SK-N-SH (cell line): ENCODE data around the gene PSME2. TPM values are rescaled to one million over a fixed set of nuclear protein-coding genes. Genes with fewer than 3 reads are reported as not detected.

ENCODE experiments used
- CTCF ChIA-PET: fragments of 300-600, 350-600 bp; formaldehyde crosslinking; extraction: SDS; loops from one replicate; lab custom pipeline; 2021; lab: Yijun Ruan, JAX
- POLR2A ChIA-PET: fragments of 350-600 bp; sonication (Branson Sonifier 250); formaldehyde crosslinking; extraction: SDS; loops from one replicate; lab custom pipeline; 2020; ENCODE audit warnings: antibody characterized with exemption, inconsistent platforms; lab: Yijun Ruan, JAX
- DNase-seq: peaks from one replicate; pipeline ENCODE4 v3.0.0; 2012
- H2AFZ ChIP-seq: fragments of 200-600 bp; sonication (generic); 2 replicates; pipeline ENCODE4 v1.8.1; 2016; ENCODE audit warnings: antibody characterized with exemption, mild to moderate bottlenecking, low read depth
- H3F3A ChIP-seq: fragments of 200-600 bp; sonication (generic); replicated peaks from 2 replicates; pipeline ENCODE3; 2016; ENCODE audit warnings: antibody characterized with exemption, mild to moderate bottlenecking; ENCODE audit not compliant: insufficient read depth
- H3K27ac ChIP-seq, 2 experiments: fragments of 200-500 bp in 1 of 2; fragments of 200-600 bp in 1 of 2; sonication (Bioruptor generic) in 1 of 2; sonication (generic), shearing (Covaris generic) in 1 of 2; 2 replicates each; pipeline versions ENCODE4 v1.5.1 to v1.6.1; 2014 to 2016; ENCODE audit warnings: low read depth in 2 of 2, inconsistent platforms in 1 of 2, low read length in 1 of 2, mild to moderate bottlenecking in 1 of 2, mixed read lengths in 1 of 2
- H3K27me3 ChIP-seq: fragments of 200-600 bp; sonication (generic), shearing (Covaris generic); 2 replicates; pipeline ENCODE4 v1.6.1; 2016; ENCODE audit warnings: mixed run types; ENCODE audit not compliant: insufficient read depth
- H3K36me3 ChIP-seq, 2 experiments: fragments of 200-500 bp in 1 of 2; fragments of 200-600 bp in 1 of 2; sonication (Bioruptor generic) in 1 of 2; sonication (generic) in 1 of 2; replicated peaks in 1 of 2; 2 replicates each; pipeline versions ENCODE3 to v1.5.1; 2014 to 2016; ENCODE audit warnings: low read length in 1 of 2, mild to moderate bottlenecking in 1 of 2; ENCODE audit not compliant: insufficient read depth in 2 of 2, control insufficient read depth in 1 of 2
- H3K4me1 ChIP-seq, 2 experiments: fragments of 200-500 bp in 1 of 2; fragments of 200-600 bp in 1 of 2; sonication (Bioruptor generic) in 1 of 2; sonication (generic), shearing (Covaris generic) in 1 of 2; 2 replicates each; pipeline versions ENCODE4 v1.5.1 to v1.6.1; 2014 to 2016; ENCODE audit warnings: low read depth in 1 of 2, low read length in 1 of 2, mixed run types in 1 of 2; ENCODE audit not compliant: insufficient read depth in 2 of 2, control insufficient read depth in 1 of 2
- H3K4me2 ChIP-seq: fragments of 200-600 bp; sonication (generic), shearing (Covaris generic); 2 replicates; pipeline ENCODE4 v1.6.1; 2017; ENCODE audit warnings: mixed run types
- H3K4me3 ChIP-seq, 2 experiments: fragments of 200-500 bp in 1 of 2; fragments of 200-600 bp in 1 of 2; sonication (Bioruptor generic) in 1 of 2; sonication (generic), shearing (Covaris generic) in 1 of 2; 2 replicates each; pipeline versions ENCODE4 v1.5.1 to v1.8.1; 2014 to 2016; ENCODE audit warnings: low read depth in 2 of 2, inconsistent platforms in 1 of 2, low read length in 1 of 2, mild to moderate bottlenecking in 1 of 2, mixed read lengths in 1 of 2, moderate library complexity in 1 of 2
- H3K79me2 ChIP-seq: fragments of 200-600 bp; sonication (generic); 2 replicates; pipeline ENCODE4 v1.8.1; 2017; ENCODE audit warnings: mild to moderate bottlenecking; ENCODE audit not compliant: insufficient read depth
- H3K9ac ChIP-seq: fragments of 200-600 bp; sonication (generic); 2 replicates; pipeline ENCODE4 v1.6.1; 2017; ENCODE audit warnings: mixed run types
- H3K9me2 ChIP-seq: fragments of 200-600 bp; sonication (generic); 2 replicates; pipeline ENCODE4 v1.6.1; 2017; ENCODE audit warnings: mixed run types
- H3K9me3 ChIP-seq: fragments of 200-600 bp; sonication (generic); 2 replicates; pipeline ENCODE4 v1.6.1; 2017; ENCODE audit warnings: mixed run types, mild to moderate bottlenecking, moderate library complexity
- H4K20me1 ChIP-seq: fragments of 200-600 bp; sonication (generic); 2 replicates; pipeline ENCODE4 v1.6.1; 2017; ENCODE audit warnings: mild to moderate bottlenecking, mixed run types; ENCODE audit not compliant: insufficient read depth
- FOSL2 ChIP-seq: IDR thresholded peaks from 2 replicates; pipeline ENCODE4 v1.4.0; 2012; ENCODE audit warnings: low read depth, mild to moderate bottlenecking, moderate library complexity, borderline replicate concordance
- FOXJ3 ChIP-seq: sonication (generic); formaldehyde crosslinking; IDR thresholded peaks from 2 replicates; pipeline ENCODE4 v1.5.1; 2020; ENCODE audit warnings: mild to moderate bottlenecking, missing genetic modification reagents
- FOXM1 ChIP-seq: IDR thresholded peaks from 2 replicates; pipeline ENCODE4 v1.4.0; 2012; ENCODE audit warnings: low read depth, mild to moderate bottlenecking
- GATA2 ChIP-seq: sonication (generic); formaldehyde crosslinking; IDR thresholded peaks from 2 replicates; pipeline ENCODE4 v1.5.0; 2020; ENCODE audit warnings: mild to moderate bottlenecking, missing genetic modification reagents
- IRF3 ChIP-seq: fragments of 150-350 bp; IDR thresholded peaks from 2 replicates; pipeline ENCODE4 v1.6.1; 2016; ENCODE audit warnings: mild to moderate bottlenecking, low read depth, low read length
- MEF2A ChIP-seq: IDR thresholded peaks from 2 replicates; pipeline ENCODE4 v1.4.0; 2012; ENCODE audit warnings: low read depth, borderline replicate concordance
- MXI1 ChIP-seq: IDR thresholded peaks from 2 replicates; pipeline ENCODE4 v1.6.1; 2012; ENCODE audit warnings: mild to moderate bottlenecking, low read depth, low read length, improper control_type of control experiment
- NFIC ChIP-seq: IDR thresholded peaks from 2 replicates; pipeline ENCODE4 v1.4.0; 2012; ENCODE audit warnings: borderline replicate concordance
- RCOR1 ChIP-seq: fragments of 150-350 bp; IDR thresholded peaks from 2 replicates; pipeline ENCODE4 v1.6.1; 2017; ENCODE audit warnings: antibody characterized with exemption, low read length
- SIN3A ChIP-seq: IDR thresholded peaks from 2 replicates; pipeline ENCODE4 v1.6.1; 2012; ENCODE audit warnings: low read depth, mild to moderate bottlenecking, low read length, moderate library complexity, borderline replicate concordance
- SMC3 ChIP-seq: IDR thresholded peaks from 2 replicates; pipeline ENCODE4 v1.6.1; 2012; ENCODE audit warnings: low read depth, low read length, improper control_type of control experiment
- TAF1 ChIP-seq: IDR thresholded peaks from 2 replicates; pipeline ENCODE4 v1.6.1; 2012; ENCODE audit warnings: low read depth, mild to moderate bottlenecking, low read length, moderate library complexity, borderline replicate concordance
- TCF12 ChIP-seq: IDR thresholded peaks from 2 replicates; pipeline ENCODE4 v1.4.0; 2012
- YY1 ChIP-seq: IDR thresholded peaks from 2 replicates; pipeline ENCODE4 v1.4.0; 2012; ENCODE audit warnings: low read depth, mild to moderate bottlenecking
- WGBS: methylation state at CpG from one replicate; pipeline ENCODE4 v1.1.6; 2017; ENCODE audit warnings: low lambda C conversion rate; 5-methylcytosine and 5-hydroxymethylcytosine counted together
- polyA plus RNA-seq, 3 experiments: library from polyadenylated mRNA; depleted of rRNA; stranded (reverse); fragments of >200 nt; gene quantifications; 2 replicates each; pipeline ENCODE4 v1.2.3, GENCODE V29; 2012

Gene PSME2
- polyA plus RNA-seq, 1 of the 3 experiments (the other 2 are of a cell fraction) = 147 TPM

DNA sequence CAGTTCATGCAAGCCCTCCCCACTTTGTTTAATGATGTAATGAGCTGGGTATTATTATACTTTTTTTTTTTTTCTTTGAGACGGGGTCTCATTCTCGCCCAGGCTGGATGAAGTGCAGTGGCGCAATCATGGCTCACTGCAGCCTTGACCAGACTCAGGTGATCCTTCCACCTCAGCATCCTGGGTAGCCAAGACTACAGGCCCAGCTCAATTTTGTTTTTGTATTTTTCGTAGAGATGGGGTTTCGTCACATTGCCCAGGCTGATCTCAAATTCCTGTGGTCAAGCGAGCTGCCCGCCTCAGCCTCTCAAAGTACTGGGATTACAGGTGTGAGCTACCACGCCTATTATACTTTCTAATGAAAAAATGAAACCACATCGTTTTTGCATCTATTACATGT, 36.4 kb downstream of the PSME2 start:
- CTCF ChIA-PET = interaction anchor here (1.1 to 25.4 kb wide), 6 partner anchors 16 to 154 kb away, joined by 3 to 1159 read pairs (median 10); partner anchors contain the start of genes CARMIL3, CPNE6, IRF9 and PCK2

GRCh38 chr14:24108336-24108874, 38.0 kb downstream of the PSME2 start:
- Histone ChIP-seq H3F3A (peaks cover 6% of the 10 kb centered on the region), H3K9ac (no peak overlapping the region), H3K4me1 (peaks cover 0 to 2% of the 10 kb centered on the region in 2 experiments; a peak in 1 of 4 replicates), H3K36me3 (peaks cover 0 to 4% of the 10 kb centered on the region in 2 experiments), H3K9me3 (no peaks in the 10 kb centered on the region), H3K79me2 (no peaks in the 10 kb centered on the region), H4K20me1 (no peaks in the 10 kb centered on the region), H3K4me2 (no peak overlapping the region), H3K27ac (no peak overlapping the region), H3K4me3 (peak overlapping the region in 1 of 2 experiments; percentile 24; a peak in 1 of 4 replicates), H2AFZ (0 out of 2 replicates have a peak overlapping the region, but pooled peaks have one; percentile 4), H3K27me3 (no peaks in the 10 kb centered on the region), H3K9me2 (no peaks in the 10 kb centered on the region)
- POLR2A ChIA-PET = interaction anchor here (0.5 to 2.2 kb wide), 8 partner anchors 8 to 123 kb away, joined by 3 to 12 read pairs (median 5); partner anchors contain the start of genes CARMIL3, PCK2 and PSME1
- 42% methylated on average over 5 of the region's 5 CpGs for WGBS
- no peak for DNase-seq
- CTCF ChIA-PET = interaction anchor here (0.6 to 25.4 kb wide), 29 partner anchors 9 to 127 kb away, joined by 3 to 1159 read pairs (median 5); partner anchors contain the start of genes CARMIL3, CPNE6, EMC9 and IRF9
- TF ChIP-seq FOXM1 = no peak
- no peak for TF ChIP-seq IRF3
- TF ChIP-seq TCF12 = no peak
- no peak for TF ChIP-seq YY1
- TF ChIP-seq MEF2A = no peak

More for the DNA sequence above, 36.4 kb downstream of the PSME2 start:
- no peaks in the 10 kb centered on the region for H4K20me1 ChIP-seq
- H3K27ac ChIP-seq = no peak overlapping the region
- no peak for DNase-seq
- no peaks in the 10 kb centered on the region for H3K9me3 ChIP-seq
- POLR2A ChIA-PET = interaction anchor here (0.6 to 2.2 kb wide), 4 partner anchors 26 to 687 kb away, joined by 3 to 7 read pairs (median 4); partner anchors contain the start of genes CARMIL3, PSME1 and PSME2
- H3F3A ChIP-seq = peaks cover 15% of the 10 kb centered on the region
- peaks cover 0 to 4% of the 10 kb centered on the region in 2 experiments; a peak in 1 of 4 replicates for H3K4me1 ChIP-seq
- no peak for TF ChIP-seq SMC3
- TF ChIP-seq GATA2 = no peak
- no peak for TF ChIP-seq SIN3A
- TF ChIP-seq FOXJ3 = no peak
- TF ChIP-seq FOSL2 = no peak
- no peak for TF ChIP-seq TAF1
- no peak for TF ChIP-seq MXI1
- TF ChIP-seq NFIC = no peak
- no peak for TF ChIP-seq RCOR1
- no peak overlapping the region for H3K9ac ChIP-seq
- H2AFZ ChIP-seq = no peak overlapping the region
- H3K79me2 ChIP-seq = no peaks in the 10 kb centered on the region
- H3K36me3 ChIP-seq = no peaks in the 10 kb centered on the region
- H3K4me3 ChIP-seq = no peak overlapping the region
- WGBS = 85% methylated on average over 9 of the region's 9 CpGs
- no peaks in the 10 kb centered on the region for H3K27me3 ChIP-seq
- no peaks in the 10 kb centered on the region for H3K9me2 ChIP-seq
- H3K4me2 ChIP-seq = no peak overlapping the region
